ENCODE measurements around the gene DSC3.

- TF ChIP-seq CTBP1 (IDR thresholded peaks at IDR 0.05; ENCODE audit: borderline replicate concordance): no peak
- no peak for TF ChIP-seq ZNF384 (IDR thresholded peaks at IDR 0.05)
- TF ChIP-seq FOXM1 (IDR thresholded peaks at IDR 0.05; ENCODE audit: borderline replicate concordance): no peak
- TF ChIP-seq PKNOX1 (IDR thresholded peaks at IDR 0.05): no peak
- TF ChIP-seq SP1 (IDR thresholded peaks at IDR 0.05): no peak
Measured at GRCh38 chr18:31091350-31091749, 48.8 kb upstream of the DSC3 start.
